GM21515 (cell line): ENCODE results near the gene POLG.

Source experiments
- ATAC-seq: cut with Tn5 transposase; IDR thresholded peaks from one replicate; pipeline ENCODE4 v1.9.1; 2021; ENCODE audit not compliant: unreplicated experiment

POLG gene

DNA sequence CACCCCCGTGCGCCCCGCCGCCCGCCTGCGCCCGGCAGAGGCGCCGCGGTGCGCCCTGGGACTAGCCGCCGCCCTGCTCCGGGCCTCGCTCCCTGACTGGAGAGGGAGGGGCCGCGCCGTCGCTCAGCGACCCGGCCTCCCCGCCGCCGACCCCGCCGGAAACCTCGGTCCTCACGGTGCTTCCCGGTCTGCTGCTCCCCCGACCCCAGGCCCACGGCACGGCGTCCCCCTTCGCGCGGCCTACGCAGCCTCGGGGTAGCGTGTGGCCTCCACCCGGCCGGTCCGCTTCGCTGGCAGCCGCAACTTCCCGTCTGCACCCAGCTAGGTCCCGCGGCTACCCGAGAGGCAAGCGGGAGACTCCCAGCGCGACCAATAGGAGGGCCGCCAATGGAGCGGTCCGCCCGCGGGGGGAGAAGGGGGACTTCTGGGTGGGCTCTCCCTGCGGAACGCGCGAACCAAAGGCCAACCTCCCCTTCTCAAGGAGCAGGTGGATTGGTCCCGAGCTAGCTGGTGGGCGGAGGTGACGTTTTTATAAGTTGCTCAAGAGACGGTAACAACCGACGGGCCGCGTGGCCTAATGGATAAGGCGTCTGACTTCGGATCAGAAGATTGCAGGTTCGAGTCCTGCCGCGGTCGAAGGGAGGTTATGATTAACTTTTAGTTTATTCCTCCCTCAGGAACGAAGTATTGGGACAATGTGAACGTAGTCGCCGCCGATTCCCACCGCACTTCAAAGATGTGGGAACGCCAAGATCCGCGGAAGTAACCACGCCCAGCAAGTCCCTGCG, at the start of gene POLG:
TSS of gene POLG (minus strand) at position 315 of the 788 bp plus-strand sequence. CDS start 1,070 bp downstream, outside the sequence.
- peak; percentile 92 for ATAC-seq

- ATAC-seq: no peak
Measured at GRCh38 chr15:89384176-89384604, 49.6 kb upstream of the POLG start.

GRCh38 chr15:89383365-89384175, 48.9 kb upstream of the POLG start:
- no peak for ATAC-seq

- no peak for ATAC-seq
Measured at GRCh38 chr15:89381888-89382686, 47.5 kb upstream of the POLG start.

DNA sequence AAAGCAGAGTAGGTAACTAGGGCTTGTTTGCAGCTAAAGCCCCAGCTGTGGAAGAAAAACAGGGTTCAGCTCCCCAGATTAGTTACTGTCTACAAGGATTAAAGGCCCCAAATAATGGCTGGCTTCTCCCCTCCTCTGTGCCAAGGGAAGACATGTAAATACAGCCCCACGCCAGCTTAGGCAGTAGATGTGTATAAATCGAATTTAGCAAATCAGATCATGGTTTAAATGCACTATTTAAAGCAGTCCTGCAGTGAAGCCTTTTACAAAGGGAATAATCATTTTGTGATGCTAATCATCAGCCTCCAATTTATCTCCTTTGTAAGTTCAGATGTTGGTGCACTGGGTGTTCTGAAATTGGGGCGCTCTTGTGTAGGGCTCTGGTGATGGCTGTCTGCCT, 46.7 kb upstream of the POLG start:
- no peak for ATAC-seq

DNA sequence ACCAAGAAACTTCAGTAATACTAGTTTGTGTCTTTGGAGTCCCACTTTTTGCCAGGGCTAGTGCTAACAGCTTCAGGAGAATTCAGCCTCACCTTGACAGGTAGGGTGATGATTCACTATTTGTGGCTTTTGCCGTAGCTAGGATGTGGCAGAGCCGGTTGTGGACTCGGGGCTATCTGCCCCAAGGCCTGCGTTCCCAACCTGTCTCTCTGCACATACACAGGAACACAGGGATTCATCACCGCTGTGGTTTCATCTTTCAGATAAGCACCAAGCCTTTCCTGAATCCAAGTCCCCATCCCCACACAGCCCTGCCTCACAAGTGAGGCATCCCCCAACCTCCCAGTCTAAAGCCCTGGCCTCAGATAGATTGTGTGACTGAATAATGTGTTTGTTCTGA, 45.2 kb upstream of the POLG start:
- no peak for ATAC-seq

- ATAC-seq: no peak
Measured at GRCh38 chr15:89379251-89379695, 44.6 kb upstream of the POLG start.

- ATAC-seq: no peak
Measured at GRCh38 chr15:89378296-89379151, 43.9 kb upstream of the POLG start.

DNA sequence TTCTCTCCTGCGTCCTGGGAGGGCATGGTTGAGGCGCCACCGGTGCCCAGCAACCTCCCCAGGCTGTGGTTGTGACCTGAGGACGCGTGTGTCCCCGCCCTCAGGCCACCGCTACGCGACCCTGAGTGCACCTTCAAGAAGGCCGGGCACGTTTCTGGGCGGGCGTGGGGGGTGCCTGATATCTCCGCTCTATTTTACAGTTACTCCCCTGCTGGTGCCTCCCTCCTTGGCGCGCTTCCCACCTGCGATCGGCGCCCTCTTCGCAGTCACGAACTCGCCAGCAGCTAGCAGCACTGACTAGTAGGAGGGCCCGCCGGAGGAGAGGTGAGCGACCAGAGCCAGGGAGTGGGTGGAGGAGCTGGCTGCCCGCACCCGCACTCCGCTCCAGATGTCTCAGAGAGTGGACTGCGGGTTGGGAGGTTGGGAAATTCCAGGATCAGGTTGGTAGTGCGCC, 43.2 kb upstream of the POLG start:
- no peak for ATAC-seq

DNA sequence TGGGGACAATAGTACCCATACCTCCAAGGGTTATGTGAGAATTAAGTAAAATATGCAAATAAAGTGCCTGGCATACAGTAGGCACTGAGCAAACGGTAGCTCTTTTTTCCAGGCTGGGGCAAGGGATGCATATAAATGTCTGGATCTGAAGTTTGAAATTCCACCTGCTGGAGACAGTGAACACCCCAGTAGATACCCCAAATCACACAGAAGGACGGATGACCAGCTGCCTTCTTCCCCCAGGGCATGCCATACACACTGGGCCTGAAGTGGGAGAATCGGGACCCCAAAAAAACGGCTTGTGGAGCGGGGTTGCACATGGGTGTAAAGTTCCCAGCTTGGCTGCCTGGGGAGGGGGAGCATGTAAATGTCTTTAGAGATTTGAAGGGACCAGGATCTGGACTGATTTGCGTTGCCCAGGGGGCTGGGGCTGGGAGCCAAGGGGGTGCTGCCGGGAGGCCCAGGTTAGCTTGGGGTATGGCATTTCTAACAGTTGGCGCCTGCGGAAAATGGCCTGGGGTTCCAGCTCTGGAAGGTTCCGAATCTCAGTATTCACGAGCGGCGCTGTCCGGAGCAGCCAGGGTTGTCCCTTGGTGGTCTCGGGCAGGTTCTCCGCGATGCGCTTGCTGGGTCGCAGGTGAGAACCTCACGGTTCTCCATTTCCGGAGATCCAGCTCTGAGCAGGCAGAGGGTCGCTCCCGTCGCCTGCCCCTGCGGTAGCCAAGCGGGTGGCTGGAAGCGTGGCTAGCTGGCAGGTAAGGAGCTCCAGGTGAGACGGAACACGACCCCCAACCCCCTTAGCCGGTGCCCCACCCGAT, 42.6 kb upstream of the POLG start:
- ATAC-seq: no peak

DNA sequence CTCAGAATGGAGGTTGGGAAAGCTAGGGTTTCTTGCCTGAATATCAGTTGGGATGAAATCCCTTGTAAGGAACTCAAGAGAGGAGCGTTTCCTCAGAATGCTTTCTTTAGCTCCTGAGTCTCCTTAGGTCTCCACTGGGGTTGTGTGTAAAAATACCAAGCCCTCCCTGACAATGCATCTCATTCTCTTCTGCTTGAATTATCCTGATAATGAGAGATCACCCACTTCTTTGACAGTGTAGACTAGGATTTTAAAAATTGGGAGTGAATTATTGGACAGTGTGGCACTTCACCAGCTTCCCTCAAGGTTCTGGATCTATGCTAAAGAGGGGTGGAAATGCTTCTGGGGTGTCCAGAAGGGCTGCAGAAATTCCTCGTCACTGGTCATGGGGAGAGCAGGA, 41.8 kb upstream of the POLG start:
- no peak for ATAC-seq

DNA sequence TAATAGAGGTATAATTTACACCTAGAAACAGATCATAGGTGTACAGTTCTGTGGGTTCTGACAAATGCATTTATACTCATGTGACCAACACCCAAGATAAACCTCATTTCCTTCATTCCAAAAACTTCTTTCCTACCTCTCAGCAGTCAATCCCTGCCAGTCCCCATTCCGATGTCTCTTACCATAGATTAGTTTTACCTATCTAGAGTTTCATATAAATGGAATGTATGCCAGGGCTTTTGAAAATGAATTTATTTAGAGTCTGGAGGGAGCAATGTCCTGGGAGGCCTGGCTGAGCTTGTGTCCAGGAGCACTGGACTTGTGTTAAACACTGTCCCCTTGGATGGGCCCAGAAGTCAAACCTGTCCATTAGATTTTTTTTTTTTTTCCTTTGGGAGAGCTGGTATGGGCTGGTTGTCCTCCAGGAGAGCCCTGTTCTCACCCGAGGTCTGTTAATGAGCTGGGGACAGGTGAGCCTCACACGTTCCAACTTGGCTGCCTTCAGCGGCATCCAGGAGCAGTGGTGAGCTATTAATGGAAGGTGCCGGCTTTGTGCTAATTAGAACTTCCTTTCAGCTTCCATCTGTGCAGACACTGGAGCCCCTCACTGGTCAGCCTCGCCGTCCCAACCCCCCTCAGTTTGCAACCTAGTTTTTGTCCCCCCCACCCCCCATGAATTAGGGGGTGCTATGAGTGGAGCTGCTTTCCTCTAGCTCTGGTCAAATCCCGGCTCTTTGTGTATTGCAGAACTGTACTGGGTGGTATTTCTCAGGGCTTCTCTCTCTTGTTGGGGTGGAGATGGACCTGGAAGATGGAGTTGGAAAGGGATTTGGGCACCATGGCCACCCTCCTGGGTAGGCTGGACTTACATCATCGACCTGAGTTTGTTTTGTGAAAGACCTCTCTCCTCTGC, 40.7 kb upstream of the POLG start:
- no peak for ATAC-seq

DNA sequence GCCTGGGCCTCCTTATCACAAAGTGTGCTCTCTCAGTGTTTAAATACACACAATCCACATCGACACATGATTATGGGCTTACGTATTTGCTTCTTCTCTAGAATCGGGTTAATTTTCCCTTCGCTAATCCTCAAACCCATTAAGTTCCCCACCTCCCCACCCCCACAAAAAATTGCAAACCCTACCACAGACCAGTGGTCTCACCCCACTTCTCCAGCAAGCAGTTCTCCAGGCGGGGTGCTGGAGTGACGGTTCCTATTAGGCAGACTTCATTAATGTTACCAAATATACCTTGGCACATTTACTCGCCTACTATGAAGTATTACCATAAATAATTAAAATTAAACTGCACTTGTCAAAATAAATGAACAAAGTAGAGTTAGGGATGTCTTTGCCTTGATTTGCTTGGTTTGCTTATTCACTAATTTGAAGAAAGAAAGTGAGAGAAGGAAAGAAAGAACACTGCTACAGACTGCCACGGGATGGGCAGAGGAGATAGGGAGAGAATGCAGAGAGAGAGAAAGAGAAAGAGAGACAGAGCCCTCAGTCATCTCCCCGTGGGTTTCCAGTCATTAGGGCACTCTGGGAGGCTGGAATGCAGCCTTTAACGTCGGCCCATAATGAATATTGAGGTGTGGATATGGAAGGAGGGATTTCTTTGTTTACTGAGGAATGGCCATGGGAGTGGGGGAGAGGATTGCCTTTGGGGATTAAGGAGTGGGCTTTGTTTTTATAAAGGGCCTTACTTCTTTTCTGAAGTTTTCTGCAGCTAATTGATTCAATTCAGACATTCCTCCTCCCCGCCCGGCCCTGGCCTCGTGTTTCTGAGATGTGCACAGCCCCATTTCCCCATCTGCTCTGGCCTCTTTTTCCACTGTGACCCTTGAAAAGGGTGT, 39.7 kb upstream of the POLG start:
- no peak for ATAC-seq

DNA sequence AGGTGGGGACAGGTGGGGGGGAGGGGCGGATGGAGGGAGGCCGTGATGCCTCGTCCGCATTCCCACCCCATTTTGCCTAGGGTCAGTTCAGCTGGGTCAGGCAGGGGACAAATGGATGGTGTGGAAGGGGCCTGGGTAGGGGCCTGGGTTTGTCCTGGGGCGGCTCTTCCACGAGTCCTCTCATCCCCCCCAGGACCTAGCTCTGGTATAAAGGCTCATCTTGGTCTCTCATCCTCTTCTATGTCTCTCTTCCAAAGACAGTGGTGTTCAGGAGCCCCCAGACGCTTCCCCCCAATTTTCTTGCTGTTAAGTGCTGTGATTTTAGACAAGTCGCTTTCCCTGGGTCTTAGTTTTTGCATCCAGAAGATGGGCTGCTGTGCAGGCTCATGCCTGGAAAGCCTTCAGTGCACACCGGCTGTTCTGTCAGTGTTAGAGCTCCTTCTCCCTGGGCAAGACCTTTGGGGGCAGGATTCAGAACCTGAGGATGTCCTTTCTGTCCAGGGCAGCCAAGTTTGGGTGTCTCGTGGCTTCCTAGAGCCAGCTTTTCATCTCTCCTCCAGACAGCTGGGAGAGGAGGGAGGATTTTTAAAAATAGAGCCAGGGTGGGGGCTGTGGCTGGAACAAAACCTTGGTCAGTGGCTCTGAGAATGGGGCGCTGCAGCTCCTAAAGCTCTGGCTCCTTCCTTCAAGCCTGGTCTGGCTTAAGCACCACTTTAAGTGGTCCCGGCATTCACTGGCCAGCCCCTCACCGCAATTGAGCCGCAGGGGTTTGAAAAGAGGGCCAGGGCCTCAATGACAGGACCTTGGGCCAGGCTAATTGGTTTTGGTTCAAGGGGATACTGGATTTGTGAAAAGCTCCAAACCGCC, 37.7 kb upstream of the POLG start:
- ATAC-seq: no peak

DNA sequence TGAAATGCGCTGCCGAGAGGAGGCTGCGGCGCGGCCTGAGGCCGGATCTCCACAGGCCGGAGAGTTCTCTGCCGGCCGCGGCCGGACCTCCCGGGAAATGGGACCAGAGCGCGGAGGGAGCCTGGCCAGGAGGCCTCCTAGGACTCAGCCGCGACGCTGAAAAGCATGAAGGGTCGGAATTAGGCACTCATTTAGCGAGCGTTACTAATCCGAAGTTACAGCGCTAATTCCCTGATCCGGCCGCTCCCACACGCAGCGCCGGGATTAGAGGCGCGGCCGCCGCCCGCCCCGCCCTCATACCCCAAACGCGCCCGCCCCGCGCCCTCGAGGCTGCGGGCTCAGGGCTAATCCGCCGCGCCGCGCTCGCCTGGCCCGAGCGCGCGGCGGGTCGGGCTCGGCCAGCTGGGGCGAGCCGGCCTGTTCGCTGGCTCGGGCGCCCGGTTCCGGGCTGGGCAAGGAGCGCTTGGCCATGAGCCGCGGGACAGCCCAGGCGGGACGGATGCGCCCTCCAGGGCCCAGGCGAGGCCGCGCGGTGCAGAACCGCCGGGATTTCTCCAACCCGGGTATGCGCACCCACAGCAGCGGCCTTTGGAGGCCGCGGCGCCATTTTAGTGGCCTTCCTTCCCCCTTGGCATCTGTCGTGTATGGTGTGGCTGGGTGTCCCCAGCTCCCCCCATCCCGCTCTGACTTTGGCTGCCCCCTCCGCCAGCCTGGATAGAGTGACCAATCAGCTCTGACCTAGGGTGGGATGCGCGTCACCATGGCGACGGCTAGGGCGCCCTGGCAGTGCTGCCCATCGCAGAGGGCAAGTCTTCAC, 36.8 kb upstream of the POLG start:
- no peak for ATAC-seq

DNA sequence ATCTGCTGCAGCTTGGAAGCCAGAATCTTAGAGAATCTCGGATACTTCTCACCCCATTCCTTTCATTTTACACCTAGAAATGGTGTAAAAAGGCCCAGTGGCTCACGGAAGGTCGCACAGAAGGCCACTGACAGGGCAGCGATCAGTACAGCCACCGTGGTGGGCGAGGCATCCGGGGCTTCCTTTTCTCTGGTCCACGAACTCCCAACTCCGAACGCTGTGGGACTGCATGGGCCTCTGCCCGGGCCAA, 36.3 kb upstream of the POLG start:
- ATAC-seq: no peak
